Liver (tissue), 9 donors: ENCODE data around the gene DTD1. TPM values are rescaled to one million over a fixed set of nuclear protein-coding genes. Genes with fewer than 3 reads are reported as not detected.

ENCODE experiments used
- DNase-seq: peaks from one replicate; pipeline ENCODE4 v3.0.0-alpha.2; 2017; ENCODE audit warnings: low spot score
- H3K27ac ChIP-seq, 2 donors: one replicate each; pipeline ENCODE4 v1.7.0; 2013; ENCODE audit warnings: inconsistent platforms in 2 of 2, low read length in 2 of 2, control low read depth in 1 of 2, low read depth in 1 of 2, mild to moderate bottlenecking in 1 of 2
- H3K27me3 ChIP-seq, 4 donors: one replicate each; pipeline versions ENCODE4 v1.6.1 to v1.7.0; 2013; ENCODE audit warnings: low read length in 3 of 4, inconsistent platforms in 1 of 4, mild to moderate bottlenecking in 1 of 4, moderate library complexity in 1 of 4; ENCODE audit not compliant: control insufficient read depth in 4 of 4, insufficient read depth in 4 of 4
- H3K36me3 ChIP-seq, 4 donors: one replicate each; pipeline versions ENCODE4 v1.6.1 to v1.7.0; 2013; ENCODE audit warnings: low read length in 3 of 4, mild to moderate bottlenecking in 3 of 4, low read depth in 1 of 4, moderate library complexity in 1 of 4; ENCODE audit not compliant: control insufficient read depth in 4 of 4, insufficient read depth in 3 of 4
- H3K4me1 ChIP-seq, 4 donors: one replicate each; pipeline versions ENCODE4 v1.6.1 to v1.7.0; 2013; ENCODE audit warnings: low read length in 3 of 4, mild to moderate bottlenecking in 3 of 4, moderate library complexity in 1 of 4; ENCODE audit not compliant: control insufficient read depth in 4 of 4, insufficient read depth in 4 of 4
- H3K4me3 ChIP-seq, 3 donors: one replicate each; pipeline versions ENCODE4 v1.6.1 to v1.7.0; 2013; ENCODE audit warnings: low read length in 3 of 3, control low read depth in 1 of 3, low read depth in 1 of 3, mild to moderate bottlenecking in 1 of 3
- H3K9ac ChIP-seq, 2 donors: one replicate each; pipeline ENCODE4 v1.7.0; 2013; ENCODE audit warnings: low read length in 2 of 2, mild to moderate bottlenecking in 2 of 2, moderate library complexity in 2 of 2, control low read depth in 1 of 2, low read depth in 1 of 2
- H3K9me3 ChIP-seq, 4 donors: one replicate each; pipeline versions ENCODE4 v1.6.1 to v1.7.0; 2013; ENCODE audit warnings: low read length in 3 of 4; ENCODE audit not compliant: control insufficient read depth in 4 of 4
- EGR1 ChIP-seq, 2 donors: IDR thresholded peaks; 2 replicates each; pipeline ENCODE4 v1.6.1; 2016 to 2018; ENCODE audit warnings: antibody characterized with exemption in 2 of 2, low read depth in 2 of 2
- FOXA1 ChIP-seq: IDR thresholded peaks from 2 replicates; pipeline ENCODE4 v1.6.1; 2016; ENCODE audit warnings: antibody characterized with exemption
- FOXA2 ChIP-seq: IDR thresholded peaks from 2 replicates; pipeline ENCODE4 v1.6.1; 2016; ENCODE audit warnings: antibody characterized with exemption
- GABPA ChIP-seq, 2 donors: IDR thresholded peaks in 1 of 2; conservative IDR thresholded peaks in 1 of 2; 2 replicates each; pipeline ENCODE4 v1.6.1; 2016; ENCODE audit warnings: antibody characterized with exemption in 2 of 2, mild to moderate bottlenecking in 1 of 2, moderate library complexity in 1 of 2
- HNF4A ChIP-seq, 2 donors: conservative IDR thresholded peaks; 2 replicates each; pipeline ENCODE4 v1.6.1; 2016; ENCODE audit warnings: antibody characterized with exemption in 2 of 2, mild to moderate bottlenecking in 2 of 2
- HNF4G ChIP-seq: IDR thresholded peaks from 2 replicates; pipeline ENCODE4 v1.6.1; 2016; ENCODE audit warnings: antibody characterized with exemption
- JUND ChIP-seq, 2 donors: IDR thresholded peaks; 2 replicates each; pipeline ENCODE4 v1.6.1; 2016; ENCODE audit warnings: antibody characterized with exemption in 2 of 2
- NR2F2 ChIP-seq: IDR thresholded peaks from 2 replicates; pipeline ENCODE4 v1.6.1; 2016; ENCODE audit warnings: antibody characterized with exemption
- RAD21 ChIP-seq, 2 donors: IDR thresholded peaks; 2 replicates each; pipeline ENCODE4 v1.6.1; 2016; ENCODE audit warnings: antibody characterized with exemption in 2 of 2, mild to moderate bottlenecking in 2 of 2
- RXRA ChIP-seq, 2 donors: IDR thresholded peaks; 2 replicates each; pipeline ENCODE4 v1.6.1; 2017 to 2018; ENCODE audit warnings: antibody characterized with exemption in 2 of 2, mild to moderate bottlenecking in 1 of 2
- SP1 ChIP-seq: IDR thresholded peaks from 2 replicates; pipeline ENCODE4 v1.6.1; 2018; ENCODE audit warnings: antibody characterized with exemption, mild to moderate bottlenecking
- TAF1 ChIP-seq: conservative IDR thresholded peaks from 2 replicates; pipeline ENCODE4 v1.6.1; 2016; ENCODE audit warnings: antibody characterized with exemption, mild to moderate bottlenecking
- YY1 ChIP-seq: IDR thresholded peaks from 2 replicates; pipeline ENCODE4 v1.6.1; 2016; ENCODE audit warnings: antibody characterized with exemption, mild to moderate bottlenecking
- WGBS: extraction: QIAGEN DNeasy Blood & Tissue Kit; methylation state at CpG from one replicate; pipeline ENCODE4 v1.1.7; 2013; 5-methylcytosine and 5-hydroxymethylcytosine counted together
- polyA plus RNA-seq, 2 donors: library from polyadenylated mRNA; stranded (reverse) in 1 of 2; unstranded in 1 of 2; fragments of 200-250 nt in 1 of 2; fragments of >200 nt in 1 of 2; fragmentation: Nextera tagmentation in 1 of 2; extraction: Ambion mirVana in 1 of 2; gene quantifications; one replicate each; pipeline versions ENCODE4 v1.2.1 to v1.2.3, GENCODE V29; 2013 to 2015
- total RNA-seq, 2 donors: library from RNA; depleted of rRNA; stranded (reverse); fragments of >200 nt; gene quantifications; one replicate each; pipeline ENCODE4 v1.2.3, GENCODE V29; 2014
- TF ChIP-seq, protein P1 (sequence below): fragments of 150-350 bp; IDR thresholded peaks from 2 replicates; pipeline ENCODE4 v1.5.1; 2017; ENCODE audit warnings: improper control_type of control experiment, low read depth, low read length; ENCODE audit not compliant: missing input control
- TF ChIP-seq, protein P2 (sequence below): IDR thresholded peaks from 2 replicates; pipeline ENCODE4 v1.6.1; 2016; ENCODE audit warnings: antibody characterized with exemption
- TF ChIP-seq, protein P3 (sequence below): IDR thresholded peaks from 2 replicates; pipeline ENCODE4 v1.6.1; 2016; ENCODE audit warnings: antibody characterized with exemption
- TF ChIP-seq, protein P4 (sequence below): IDR thresholded peaks from 2 replicates; pipeline ENCODE4 v1.6.1; 2016; ENCODE audit warnings: antibody characterized with exemption, mild to moderate bottlenecking
- TF ChIP-seq, protein P5 (sequence below): IDR thresholded peaks from 2 replicates; pipeline ENCODE4 v1.6.1; 2016; ENCODE audit warnings: antibody characterized with exemption
- donor health status: healthy.
- donor health status: healthy.
- donor health status: healthy.
- donor health status: healthy.
- donor health status: healthy.

Gene DTD1
- total and polyA plus RNA-seq, 4 donors, result 7.8 to 11.3 (median 10.1) TPM

DNA sequence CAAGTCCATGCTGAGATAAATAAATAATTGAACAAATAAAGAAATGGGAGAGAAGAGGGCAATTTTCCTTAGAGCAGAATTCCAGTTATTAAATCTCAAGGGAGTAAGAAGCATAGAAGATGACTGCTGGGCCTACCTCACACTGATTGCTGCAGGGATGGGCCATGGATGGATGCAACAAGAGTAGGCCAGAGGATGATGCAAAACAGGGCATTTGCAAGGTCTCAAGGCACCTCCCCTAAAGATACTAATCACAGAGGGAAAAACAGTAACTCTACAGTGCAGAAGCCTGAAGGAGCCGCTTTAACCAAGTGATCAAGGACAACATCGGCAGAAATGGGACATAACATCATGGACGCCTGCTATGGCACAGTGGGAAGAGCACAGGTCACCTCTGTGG lies 224.1 kb downstream of the DTD1 start:
- DNase-seq, result no peak
- TF ChIP-seq JUND (IDR thresholded peaks at IDR 0.05) (no peak), RAD21 (IDR thresholded peaks at IDR 0.05) (no peak), HNF4A (conservative IDR thresholded peaks at IDR 0.05) (no peak), HNF4G (no peak), YY1 (no peak), NR2F2 (no peak), SP1 (no peak), TAF1 (no peak)
- TF ChIP-seq, protein P1, sequence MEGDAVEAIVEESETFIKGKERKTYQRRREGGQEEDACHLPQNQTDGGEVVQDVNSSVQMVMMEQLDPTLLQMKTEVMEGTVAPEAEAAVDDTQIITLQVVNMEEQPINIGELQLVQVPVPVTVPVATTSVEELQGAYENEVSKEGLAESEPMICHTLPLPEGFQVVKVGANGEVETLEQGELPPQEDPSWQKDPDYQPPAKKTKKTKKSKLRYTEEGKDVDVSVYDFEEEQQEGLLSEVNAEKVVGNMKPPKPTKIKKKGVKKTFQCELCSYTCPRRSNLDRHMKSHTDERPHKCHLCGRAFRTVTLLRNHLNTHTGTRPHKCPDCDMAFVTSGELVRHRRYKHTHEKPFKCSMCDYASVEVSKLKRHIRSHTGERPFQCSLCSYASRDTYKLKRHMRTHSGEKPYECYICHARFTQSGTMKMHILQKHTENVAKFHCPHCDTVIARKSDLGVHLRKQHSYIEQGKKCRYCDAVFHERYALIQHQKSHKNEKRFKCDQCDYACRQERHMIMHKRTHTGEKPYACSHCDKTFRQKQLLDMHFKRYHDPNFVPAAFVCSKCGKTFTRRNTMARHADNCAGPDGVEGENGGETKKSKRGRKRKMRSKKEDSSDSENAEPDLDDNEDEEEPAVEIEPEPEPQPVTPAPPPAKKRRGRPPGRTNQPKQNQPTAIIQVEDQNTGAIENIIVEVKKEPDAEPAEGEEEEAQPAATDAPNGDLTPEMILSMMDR, result no peak
- TF ChIP-seq, protein P2, sequence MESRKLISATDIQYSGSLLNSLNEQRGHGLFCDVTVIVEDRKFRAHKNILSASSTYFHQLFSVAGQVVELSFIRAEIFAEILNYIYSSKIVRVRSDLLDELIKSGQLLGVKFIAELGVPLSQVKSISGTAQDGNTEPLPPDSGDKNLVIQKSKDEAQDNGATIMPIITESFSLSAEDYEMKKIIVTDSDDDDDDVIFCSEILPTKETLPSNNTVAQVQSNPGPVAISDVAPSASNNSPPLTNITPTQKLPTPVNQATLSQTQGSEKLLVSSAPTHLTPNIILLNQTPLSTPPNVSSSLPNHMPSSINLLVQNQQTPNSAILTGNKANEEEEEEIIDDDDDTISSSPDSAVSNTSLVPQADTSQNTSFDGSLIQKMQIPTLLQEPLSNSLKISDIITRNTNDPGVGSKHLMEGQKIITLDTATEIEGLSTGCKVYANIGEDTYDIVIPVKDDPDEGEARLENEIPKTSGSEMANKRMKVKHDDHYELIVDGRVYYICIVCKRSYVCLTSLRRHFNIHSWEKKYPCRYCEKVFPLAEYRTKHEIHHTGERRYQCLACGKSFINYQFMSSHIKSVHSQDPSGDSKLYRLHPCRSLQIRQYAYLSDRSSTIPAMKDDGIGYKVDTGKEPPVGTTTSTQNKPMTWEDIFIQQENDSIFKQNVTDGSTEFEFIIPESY, result no peak
- TF ChIP-seq, protein P3, sequence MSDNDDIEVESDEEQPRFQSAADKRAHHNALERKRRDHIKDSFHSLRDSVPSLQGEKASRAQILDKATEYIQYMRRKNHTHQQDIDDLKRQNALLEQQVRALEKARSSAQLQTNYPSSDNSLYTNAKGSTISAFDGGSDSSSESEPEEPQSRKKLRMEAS, result no peak
- 88% methylated on average over 3 of the region's 3 CpGs for WGBS
- H3K9me3 ChIP-seq, result no peaks in the 10 kb centered on the region
- no peaks in the 10 kb centered on the region for H3K36me3 ChIP-seq
- H3K4me1 ChIP-seq, result no peaks in the 10 kb centered on the region
- no peaks in the 10 kb centered on the region for H3K27me3 ChIP-seq
- H3K27ac ChIP-seq, result no peak overlapping the region
- no peak overlapping the region for H3K9ac ChIP-seq
- no peak overlapping the region for H3K4me3 ChIP-seq

DNA sequence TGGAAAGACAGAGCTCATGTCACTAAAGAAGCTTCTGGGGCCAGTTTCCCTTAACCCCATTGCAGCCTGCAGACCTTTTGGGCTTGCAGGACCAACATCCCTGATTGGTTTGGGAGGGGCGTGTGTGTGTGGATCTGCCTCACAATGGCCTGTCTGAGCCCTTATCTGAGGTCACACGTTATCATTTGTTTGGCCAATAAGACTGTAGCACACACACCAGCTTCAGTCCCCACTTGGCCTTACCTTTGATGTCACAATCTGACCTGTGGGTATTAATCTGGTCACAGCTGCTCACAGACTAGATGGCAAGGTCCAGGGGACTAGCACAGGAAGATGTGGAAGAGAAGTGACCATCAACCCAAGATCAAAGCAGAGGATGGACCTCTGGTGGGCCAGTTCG lies 225.6 kb downstream of the DTD1 start, which contains the start of gene SCP2D1:
Gene SCP2D1, plus strand, starts transcription at position 301 of the 400 bp plus-strand sequence. Its CDS starts 33 bp downstream, at position 334.
- Histone ChIP-seq H3K9ac (no peak within 1 kb of the TSS), H3K4me1 (no peaks in the 10 kb centered on the region), H3K27ac (no peak within 1 kb of the TSS), H3K36me3 (no peaks in the 10 kb centered on the region), H3K27me3 (no peaks in the 10 kb centered on the region), H3K9me3 (no peaks in the 10 kb centered on the region), H3K4me3 (no peak within 1 kb of the TSS)
- TF ChIP-seq, protein P4, sequence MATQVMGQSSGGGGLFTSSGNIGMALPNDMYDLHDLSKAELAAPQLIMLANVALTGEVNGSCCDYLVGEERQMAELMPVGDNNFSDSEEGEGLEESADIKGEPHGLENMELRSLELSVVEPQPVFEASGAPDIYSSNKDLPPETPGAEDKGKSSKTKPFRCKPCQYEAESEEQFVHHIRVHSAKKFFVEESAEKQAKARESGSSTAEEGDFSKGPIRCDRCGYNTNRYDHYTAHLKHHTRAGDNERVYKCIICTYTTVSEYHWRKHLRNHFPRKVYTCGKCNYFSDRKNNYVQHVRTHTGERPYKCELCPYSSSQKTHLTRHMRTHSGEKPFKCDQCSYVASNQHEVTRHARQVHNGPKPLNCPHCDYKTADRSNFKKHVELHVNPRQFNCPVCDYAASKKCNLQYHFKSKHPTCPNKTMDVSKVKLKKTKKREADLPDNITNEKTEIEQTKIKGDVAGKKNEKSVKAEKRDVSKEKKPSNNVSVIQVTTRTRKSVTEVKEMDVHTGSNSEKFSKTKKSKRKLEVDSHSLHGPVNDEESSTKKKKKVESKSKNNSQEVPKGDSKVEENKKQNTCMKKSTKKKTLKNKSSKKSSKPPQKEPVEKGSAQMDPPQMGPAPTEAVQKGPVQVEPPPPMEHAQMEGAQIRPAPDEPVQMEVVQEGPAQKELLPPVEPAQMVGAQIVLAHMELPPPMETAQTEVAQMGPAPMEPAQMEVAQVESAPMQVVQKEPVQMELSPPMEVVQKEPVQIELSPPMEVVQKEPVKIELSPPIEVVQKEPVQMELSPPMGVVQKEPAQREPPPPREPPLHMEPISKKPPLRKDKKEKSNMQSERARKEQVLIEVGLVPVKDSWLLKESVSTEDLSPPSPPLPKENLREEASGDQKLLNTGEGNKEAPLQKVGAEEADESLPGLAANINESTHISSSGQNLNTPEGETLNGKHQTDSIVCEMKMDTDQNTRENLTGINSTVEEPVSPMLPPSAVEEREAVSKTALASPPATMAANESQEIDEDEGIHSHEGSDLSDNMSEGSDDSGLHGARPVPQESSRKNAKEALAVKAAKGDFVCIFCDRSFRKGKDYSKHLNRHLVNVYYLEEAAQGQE, result no peak
- no peak for TF ChIP-seq FOXA2
- no peak for TF ChIP-seq RAD21 (IDR thresholded peaks at IDR 0.05)
- no peak for TF ChIP-seq FOXA1
- TF ChIP-seq, protein P3, result no peak
- no peak for TF ChIP-seq HNF4G
- TF ChIP-seq HNF4A (conservative IDR thresholded peaks at IDR 0.05), result no peak
- TF ChIP-seq, protein P1, result no peak
- TF ChIP-seq NR2F2, result no peak
- TF ChIP-seq, protein P2, result no peak
- TF ChIP-seq GABPA (IDR thresholded peaks at IDR 0.05 in 1 of 2, conservative IDR thresholded peaks at IDR 0.05 in 1 of 2), result no peak
- TF ChIP-seq, protein P5, sequence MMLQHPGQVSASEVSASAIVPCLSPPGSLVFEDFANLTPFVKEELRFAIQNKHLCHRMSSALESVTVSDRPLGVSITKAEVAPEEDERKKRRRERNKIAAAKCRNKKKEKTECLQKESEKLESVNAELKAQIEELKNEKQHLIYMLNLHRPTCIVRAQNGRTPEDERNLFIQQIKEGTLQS, result no peak
- no peak for TF ChIP-seq TAF1
- no peak for TF ChIP-seq EGR1 (IDR thresholded peaks at IDR 0.05; ENCODE audit: low read depth in 2 of 2)
- TF ChIP-seq RXRA (IDR thresholded peaks at IDR 0.05), result no peak
- no peak for TF ChIP-seq SP1
- TF ChIP-seq JUND (IDR thresholded peaks at IDR 0.05), result no peak
- TF ChIP-seq YY1, result no peak
- 32% methylated on average over 3 of the region's 3 CpGs for WGBS
- no peak for DNase-seq
